ENCODE measurements around the gene CETP. TPM values are rescaled to one million over a fixed set of nuclear protein-coding genes. Genes with fewer than 3 reads are reported as not detected.

Gene CETP
- total and polyA plus RNA-seq, 2 of the 8 experiments (the other 6 are each of a cell fraction or from before 2014, with no cell fraction given), result not detected

DNA sequence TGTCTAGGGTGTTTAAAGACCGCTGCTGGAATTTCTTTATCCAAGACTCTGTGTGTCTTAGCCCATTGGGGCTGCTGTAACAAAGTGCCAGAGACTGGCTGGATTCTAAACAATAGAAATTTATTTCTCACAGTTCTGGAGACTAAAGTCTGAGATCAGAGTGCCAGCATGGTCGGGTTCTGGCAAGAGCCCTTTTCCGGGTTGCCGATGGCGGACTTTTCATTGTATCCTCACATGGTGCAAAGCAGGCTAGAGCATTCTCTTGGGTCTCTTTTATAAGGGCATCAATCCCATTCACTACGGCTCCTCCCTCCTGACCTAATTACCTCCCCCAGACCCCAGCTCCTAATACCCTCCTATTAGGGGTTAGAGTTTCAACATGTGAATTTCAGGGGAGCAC, 37.1 kb downstream of the CETP start:
- Histone ChIP-seq H2BK15ac (ENCODE audit: low read length) (no peak overlapping the region), H3K14ac (ENCODE audit: insufficient read length) (no peak overlapping the region), H3K9me3 (ENCODE audit: insufficient read depth in 2 of 2, low read depth in 1 of 2, low read length in 1 of 2) (no peaks in the 10 kb centered on the region), H3K56ac (replicated peaks; ENCODE audit: insufficient read length, low read depth, low read length) (no peak overlapping the region), H3K4me3 (ENCODE audit: extremely low read depth in 1 of 4, insufficient read depth in 2 of 4, low read depth in 3 of 4, low read length in 4 of 4) (no peak overlapping the region), H3K23ac (ENCODE audit: insufficient read length) (no peak overlapping the region), H4K5ac (ENCODE audit: insufficient read length, low read depth, low read length) (no peak overlapping the region), H3K4me2 (ENCODE audit: insufficient read depth in 1 of 2, low read depth in 2 of 2, low read length in 2 of 2) (no peak overlapping the region), H2BK120ac (replicated peaks; ENCODE audit: low read depth, low read length) (no peak overlapping the region), H3K18ac (ENCODE audit: extremely low read depth, low read length) (no peak overlapping the region), H3K4me1 (replicated peaks in 1 of 4; ENCODE audit: control insufficient read depth in 3 of 4, insufficient read depth in 4 of 4, low read length in 3 of 4) (peaks cover 0 to 8% (median 0%) of the 10 kb centered on the region in 4 experiments; a peak in 2 of 7 replicates), H2BK12ac (ENCODE audit: low read depth, low read length) (no peak overlapping the region), H3K23me2 (ENCODE audit: low read depth, low read length) (no peaks in the 10 kb centered on the region), H4K8ac (ENCODE audit: extremely low read depth, insufficient read depth, low read length) (no peak overlapping the region), H3K79me1 (ENCODE audit: low read depth, low read length) (no peaks in the 10 kb centered on the region), H3K79me2 (ENCODE audit: control insufficient read depth in 1 of 2, insufficient read depth in 2 of 2, low read length in 2 of 2) (no peaks in the 10 kb centered on the region), H4K91ac (replicated peaks; ENCODE audit: insufficient read length, low read length) (no peak overlapping the region), H3K9ac (replicated peaks in 1 of 4; ENCODE audit: extremely low read depth in 1 of 4, low read depth in 3 of 4, low read length in 3 of 4) (no peak overlapping the region), H3K27me3 (replicated peaks in 1 of 4; ENCODE audit: control insufficient read depth in 3 of 4, extremely low read depth in 1 of 4, insufficient read depth in 3 of 4, low read length in 3 of 4) (peaks cover 0 to 5% (median 0%) of the 10 kb centered on the region in 4 experiments; a peak in 1 of 7 replicates), H3K36me3 (ENCODE audit: control insufficient read depth in 2 of 4, insufficient read depth in 4 of 4, low read length in 3 of 4) (no peaks in the 10 kb centered on the region), H3K4ac (replicated peaks; ENCODE audit: insufficient read length, low read depth, low read length) (no peak overlapping the region), H2BK20ac (ENCODE audit: low read length) (no peak overlapping the region), H4K20me1 (replicated peaks in 1 of 2; ENCODE audit: control insufficient read depth in 1 of 2, insufficient read depth in 2 of 2, low read length in 2 of 2) (no peaks in the 10 kb centered on the region), H3K27ac (ENCODE audit: low read depth, low read length) (no peak overlapping the region), H2BK5ac (ENCODE audit: low read depth, low read length) (no peak overlapping the region), H2AK5ac (ENCODE audit: low read depth, low read length) (no peak overlapping the region), H2AFZ (ENCODE audit: low read length) (no peak overlapping the region)
- WGBS, 2 experiments (ENCODE audit: extremely low coverage in 1 of 2, insufficient coverage in 1 of 2, insufficient read length in 1 of 2, insufficient replicate concordance in 2 of 2, low coverage in 1 of 2, low lambda C conversion rate in 2 of 2, missing lambda C conversion rate in 1 of 2), result 90% methylated on average over 6 of the region's 6 CpGs; no CpG with 5 or more reads in 1 of the 2 experiments
- FAIRE-seq (no peak), DNase-seq (ENCODE audit: low read depth in 1 of 2, low spot score in 2 of 2) (no peak)
- ChIA-PET CTCF (ENCODE audit: partially characterized antibody) (interaction anchor here (1.2 to 1.9 kb wide), 2 partner anchors 33 to 35 kb away, joined by 4 to 5 read pairs; no protein-coding TSS in a partner anchor), POLR2A (ENCODE audit: partially characterized antibody) (no interaction called here)
- no peak for TF ChIP-seq MAFK (IDR thresholded peaks at IDR 0.05; ENCODE audit: low read depth, low read length)
- TF ChIP-seq, protein P1, sequence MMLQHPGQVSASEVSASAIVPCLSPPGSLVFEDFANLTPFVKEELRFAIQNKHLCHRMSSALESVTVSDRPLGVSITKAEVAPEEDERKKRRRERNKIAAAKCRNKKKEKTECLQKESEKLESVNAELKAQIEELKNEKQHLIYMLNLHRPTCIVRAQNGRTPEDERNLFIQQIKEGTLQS (IDR thresholded peaks at IDR 0.05; ENCODE audit: insufficient read depth, low read depth, low read length), result no peak
- TF ChIP-seq SP1 (IDR thresholded peaks at IDR 0.05; ENCODE audit: low read depth, low read length), result no peak
- no peak for TF ChIP-seq SP2 (IDR thresholded peaks at IDR 0.05; ENCODE audit: low read length)
- TF ChIP-seq RXRA (IDR thresholded peaks at IDR 0.05; ENCODE audit: insufficient read depth, low read depth, low read length), result no peak
- no peak for TF ChIP-seq TBP (IDR thresholded peaks at IDR 0.05; ENCODE audit: low read depth, low read length)
- no peak for TF ChIP-seq GABPA (IDR thresholded peaks at IDR 0.05; ENCODE audit: borderline replicate concordance, insufficient read depth, low read length)
- TF ChIP-seq BCL11A (IDR thresholded peaks at IDR 0.05; ENCODE audit: low read depth in 2 of 2, low read length in 2 of 2), result no peak
- TF ChIP-seq POLR2AphosphoS5 (IDR thresholded peaks at IDR 0.05; ENCODE audit: low read depth, low read length), result no peak
- TF ChIP-seq, protein P2, sequence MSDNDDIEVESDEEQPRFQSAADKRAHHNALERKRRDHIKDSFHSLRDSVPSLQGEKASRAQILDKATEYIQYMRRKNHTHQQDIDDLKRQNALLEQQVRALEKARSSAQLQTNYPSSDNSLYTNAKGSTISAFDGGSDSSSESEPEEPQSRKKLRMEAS (IDR thresholded peaks at IDR 0.05), result no peak
- no peak for TF ChIP-seq PHF8 (conservative IDR thresholded peaks at IDR 0.05; ENCODE audit: low read depth, low read length)
- no peak for TF ChIP-seq JUND (IDR thresholded peaks at IDR 0.05; ENCODE audit: low read length)
